Measurements from ENCODE around the gene USP54.

- TF ChIP-seq CTCF (IDR thresholded peaks at IDR 0.05) (no peak), POLR2A (IDR thresholded peaks at IDR 0.05) (no peak)
Measured at GRCh38 chr10:73576890-73577591, 14.1 kb downstream of the USP54 start.

Measured in right lobe of liver (tissue), 4 donors.